Mesothelial cell of epicardium (in vitro differentiated cells): Measurements from ENCODE around the gene ALPK3. TPM values are rescaled to one million over a fixed set of nuclear protein-coding genes. Genes with fewer than 3 reads are reported as not detected.

Experiments used
- DNase-seq, 2 experiments: peaks; one replicate each; pipeline ENCODE4 v3.0.0; 2021; ENCODE audit warnings: low spot score in 2 of 2; ENCODE audit not compliant: unreplicated experiment in 2 of 2
- H3K27ac Mint-ChIP-seq: 2 replicates; pipeline ENCODE4 v1.8.0; 2021; ENCODE audit warnings: mixed read lengths
- H3K27me3 Mint-ChIP-seq: 2 replicates; pipeline ENCODE4 v1.8.0; 2021; ENCODE audit warnings: low read depth, mixed read lengths
- H3K36me3 Mint-ChIP-seq: 2 replicates; pipeline ENCODE4 v1.8.0; 2021; ENCODE audit warnings: mixed read lengths
- H3K4me1 Mint-ChIP-seq: 2 replicates; pipeline ENCODE4 v1.8.0; 2021; ENCODE audit warnings: mixed read lengths
- H3K4me3 Mint-ChIP-seq: 2 replicates; pipeline ENCODE4 v1.8.0; 2021; ENCODE audit warnings: mild to moderate bottlenecking, moderate library complexity, mixed read lengths
- H3K9me3 Mint-ChIP-seq: 2 replicates; pipeline ENCODE4 v1.8.0; 2021; ENCODE audit warnings: mixed read lengths
- CTCF ChIP-seq: fragments of 200-600 bp; sonication (generic); IDR thresholded peaks from one replicate; pipeline ENCODE4 v1.5.0; 2021; ENCODE audit warnings: antibody characterized with exemption; ENCODE audit not compliant: unreplicated experiment
- total RNA-seq: library from RNA; stranded (reverse); gene quantifications from 3 replicates; pipeline ENCODE4 v1.2.1, GENCODE V29; 2021

Gene ALPK3
- total RNA-seq, 1 donor from 2014 or later = 31.3 TPM

DNA sequence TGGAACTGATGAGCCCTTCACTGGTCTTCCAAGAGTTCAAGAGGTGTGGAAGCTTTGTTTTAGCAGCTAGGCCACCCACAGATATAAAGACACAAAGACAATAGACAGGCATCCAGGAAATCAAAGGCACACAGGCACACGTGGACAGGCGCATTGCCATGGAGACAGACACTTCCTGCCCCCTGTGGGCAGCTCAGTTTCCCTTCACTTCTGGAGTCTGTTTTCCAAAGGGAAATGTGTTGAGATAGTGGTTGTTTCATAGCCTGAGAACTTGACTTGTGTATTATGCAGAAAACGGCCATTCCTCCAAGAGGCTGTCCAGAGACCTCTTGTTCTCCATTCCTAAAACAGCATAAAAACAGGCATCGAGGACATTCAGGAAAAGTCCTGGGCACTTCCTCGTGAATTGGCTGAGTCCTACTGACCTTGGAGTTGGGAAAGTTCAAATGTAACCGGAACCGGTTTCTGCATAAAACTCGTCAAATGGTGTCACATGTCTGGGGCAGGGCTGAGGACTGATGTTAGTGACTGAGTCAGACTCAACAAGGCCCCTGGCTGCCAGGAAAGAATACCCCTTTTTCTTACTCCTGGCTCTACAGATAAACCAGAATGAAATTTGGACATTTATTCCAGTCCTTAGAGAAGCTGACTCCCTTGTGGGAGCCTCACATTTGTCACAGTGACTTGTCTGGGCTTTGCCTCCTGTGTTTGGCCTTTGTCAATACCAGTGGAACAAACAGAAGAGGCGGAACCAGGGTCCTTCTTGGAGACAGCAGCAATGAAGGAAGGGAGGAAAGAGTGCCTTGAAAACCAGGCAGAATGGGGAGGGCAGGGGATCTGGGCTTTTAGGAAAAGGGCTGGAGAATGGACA lies 1.3 kb downstream of the ALPK3 start:
- no peaks in the 10 kb centered on the region for H3K36me3 Mint-ChIP-seq
- peaks cover 47% of the 10 kb centered on the region for H3K4me1 Mint-ChIP-seq
- DNase-seq = no peak
- no peaks in the 10 kb centered on the region for H3K27me3 Mint-ChIP-seq
- no peak for TF ChIP-seq CTCF
- H3K4me3 Mint-ChIP-seq = peak overlapping the region; percentile 68
- no peaks in the 10 kb centered on the region for H3K9me3 Mint-ChIP-seq
- H3K27ac Mint-ChIP-seq = peak overlapping the region; percentile 98

GRCh38 chr15:84819291-84819768 lies 2.2 kb downstream of the ALPK3 start:
- Mint-ChIP-seq H3K27ac (peak overlapping the region; percentile 98), H3K4me1 (peaks cover 51% of the 10 kb centered on the region), H3K9me3 (no peaks in the 10 kb centered on the region), H3K4me3 (peak overlapping the region; percentile 68), H3K27me3 (no peaks in the 10 kb centered on the region), H3K36me3 (no peaks in the 10 kb centered on the region)
- no peak for TF ChIP-seq CTCF
- no peak for DNase-seq

DNA sequence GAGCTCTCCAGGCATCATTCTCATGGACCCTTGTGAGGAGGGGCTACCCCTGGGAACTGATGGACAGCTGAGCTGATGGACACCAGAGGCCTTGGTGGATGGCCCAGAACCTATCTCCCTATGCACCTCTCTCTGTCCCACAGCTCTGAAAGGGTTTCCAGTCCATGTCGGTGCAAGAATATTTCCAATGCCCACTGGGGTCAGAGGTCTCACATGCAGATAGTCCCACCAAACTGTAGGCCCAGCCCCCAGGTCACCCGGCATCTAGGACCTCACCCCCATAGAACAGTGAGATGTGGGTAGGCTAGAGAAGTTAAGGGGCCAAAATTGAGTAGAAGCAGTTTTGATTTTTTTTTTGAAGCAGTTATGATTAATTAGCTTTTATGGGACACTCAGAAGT lies 2.6 kb downstream of the ALPK3 start:
- H3K9me3 Mint-ChIP-seq = no peaks in the 10 kb centered on the region
- no peak for DNase-seq
- no peaks in the 10 kb centered on the region for H3K36me3 Mint-ChIP-seq
- H3K27me3 Mint-ChIP-seq = no peaks in the 10 kb centered on the region
- peaks cover 51% of the 10 kb centered on the region for H3K4me1 Mint-ChIP-seq
- H3K27ac Mint-ChIP-seq = no peak overlapping the region
- no peak overlapping the region for H3K4me3 Mint-ChIP-seq
- no peak for TF ChIP-seq CTCF

- peaks cover 45% of the 10 kb centered on the region for H3K4me1 Mint-ChIP-seq
- no peak for DNase-seq
- no peak for TF ChIP-seq CTCF
- no peak overlapping the region for H3K27ac Mint-ChIP-seq
- no peak overlapping the region for H3K4me3 Mint-ChIP-seq
- no peaks in the 10 kb centered on the region for H3K9me3 Mint-ChIP-seq
- no peaks in the 10 kb centered on the region for H3K36me3 Mint-ChIP-seq
- no peaks in the 10 kb centered on the region for H3K27me3 Mint-ChIP-seq
These were observed 4.4 kb downstream of the ALPK3 start for GRCh38 chr15:84821501-84822021.

DNA sequence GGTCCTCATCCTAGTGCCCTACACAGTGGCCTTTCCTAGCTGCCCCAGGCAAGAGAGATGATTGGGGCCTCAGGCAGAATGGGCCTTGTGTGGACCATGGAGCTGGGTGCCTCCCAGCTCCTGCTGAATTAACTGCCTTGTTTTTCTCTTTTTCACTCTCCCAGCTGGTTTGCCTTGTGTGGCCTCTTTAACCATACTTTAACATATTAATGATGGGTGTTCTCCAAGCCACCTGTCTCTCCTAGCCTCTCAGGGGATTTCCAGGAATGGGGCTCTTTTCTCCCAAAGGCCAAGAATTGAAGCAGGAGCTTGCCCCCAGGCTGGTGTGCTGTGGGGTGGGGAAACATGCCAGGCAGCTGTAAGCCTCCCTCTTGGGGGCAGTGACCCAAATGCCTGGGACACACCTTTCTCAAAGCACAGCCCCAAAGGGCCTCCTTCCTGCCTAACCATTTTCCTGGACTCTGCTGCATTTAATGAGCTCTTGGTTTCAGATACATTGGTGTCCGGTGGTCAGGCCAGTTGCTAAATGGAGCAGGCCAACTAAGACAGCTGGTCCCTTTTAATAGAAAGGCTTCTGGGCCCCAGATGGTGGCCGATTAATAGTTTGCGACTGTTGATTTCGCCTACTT lies 5.6 kb downstream of the ALPK3 start:
- no peak for TF ChIP-seq CTCF
- Mint-ChIP-seq H3K36me3 (no peaks in the 10 kb centered on the region), H3K4me3 (no peak overlapping the region), H3K27me3 (no peaks in the 10 kb centered on the region), H3K4me1 (peaks cover 42% of the 10 kb centered on the region), H3K27ac (no peak overlapping the region), H3K9me3 (no peaks in the 10 kb centered on the region)
- no peak for DNase-seq
